SU-DHL-6 (cell line): ENCODE measurements around the gene CHTF8.

Source experiments
- CTCF ChIP-seq: fragments of 200-600 bp; sonication (generic); IDR thresholded peaks from one replicate; pipeline ENCODE4 v1.5.1; 2017; ENCODE audit warnings: antibody characterized with exemption, mild to moderate bottlenecking, low read length, moderate library complexity; ENCODE audit not compliant: insufficient read depth, poor library complexity, severe bottlenecking
- EZH2phosphoT487 ChIP-seq: fragments of 200-600 bp; sonication (generic), shearing (Covaris generic); conservative IDR thresholded peaks from 2 replicates; pipeline ENCODE4 v1.6.1; 2018; ENCODE audit warnings: mild to moderate bottlenecking, antibody characterized with exemption, low read length, moderate library complexity, mixed read lengths

GRCh38 chr16:69141936-69142335 is 9.5 kb upstream of the CHTF8 start:
- TF ChIP-seq CTCF = no peak
- no peak for TF ChIP-seq EZH2phosphoT487
